Measurements from ENCODE around the gene NAA11.

- TF ChIP-seq CTCF (conservative IDR thresholded peaks at IDR 0.05; ENCODE audit: low read depth, low read length), result no peak
- no peak for TF ChIP-seq EZH2 (IDR thresholded peaks at IDR 0.05; ENCODE audit: borderline replicate concordance, low read depth, low read length, poor library complexity, severe bottlenecking)
Observed at GRCh38 chr4:79367096-79367495, 41.2 kb upstream of the NAA11 start.
